A673 (cell line): Measurements from ENCODE around the gene GSAP. TPM values are rescaled to one million over a fixed set of nuclear protein-coding genes. Genes with fewer than 3 reads are reported as not detected.

Experiments used
- BruUV-seq: library from RNA; stranded (reverse); fragments of 400-500 nt; replicated peaks from 2 replicates; lab custom pipeline; 2021; lab: Mats Ljungman, UMichigan
- CTCF ChIA-PET: fragments of 300-600 bp; sonication (Branson Sonifier 250); formaldehyde crosslinking; loops from one replicate; lab custom pipeline; 2022; ENCODE audit warnings: antibody characterized with exemption; lab: Charles Lee
- POLR2A ChIA-PET: fragments of 300-600 bp; sonication (Branson Sonifier 250); formaldehyde crosslinking; loops from one replicate; lab custom pipeline; 2022; ENCODE audit warnings: antibody characterized with exemption; ENCODE audit not compliant: low non-redundant PET; lab: Charles Lee
- DNase-seq: peaks from one replicate; pipeline ENCODE4 v3.0.0-alpha.2; 2015; ENCODE audit warnings: low spot score
- H3K27ac ChIP-seq: fragments of 200-600 bp; sonication (generic); 2 replicates; pipeline ENCODE4 v1.5.1; 2016; ENCODE audit warnings: mixed run types, low read depth, mild to moderate bottlenecking, mixed read lengths, antibody characterized with exemption, low read length; ENCODE audit not compliant: poor library complexity, severe bottlenecking
- H3K27me3 ChIP-seq: fragments of 200-600 bp; sonication (generic); replicated peaks from 2 replicates; pipeline ENCODE4 v1.6.1; 2017; ENCODE audit warnings: mixed run types, low read depth, mild to moderate bottlenecking, mixed read lengths, antibody characterized with exemption, low read length; ENCODE audit not compliant: insufficient read depth, poor library complexity
- H3K36me3 ChIP-seq: fragments of 200-600 bp; sonication (generic); 2 replicates; pipeline ENCODE4 v1.6.1; 2016; ENCODE audit warnings: mixed run types, mild to moderate bottlenecking, mixed read lengths, antibody characterized with exemption, low read length; ENCODE audit not compliant: insufficient read depth, poor library complexity, severe bottlenecking
- H3K4me1 ChIP-seq: fragments of 200-600 bp; sonication (generic); 2 replicates; pipeline ENCODE4 v1.6.1; 2017; ENCODE audit warnings: mixed run types, mild to moderate bottlenecking, mixed read lengths, antibody characterized with exemption, low read length; ENCODE audit not compliant: insufficient read depth, poor library complexity, severe bottlenecking
- H3K4me3 ChIP-seq: fragments of 200-600 bp; sonication (generic); 2 replicates; pipeline ENCODE4 v1.5.1; 2016; ENCODE audit warnings: low read depth, mixed run types, mild to moderate bottlenecking, mixed read lengths, low read length; ENCODE audit not compliant: poor library complexity, severe bottlenecking
- H3K9me3 ChIP-seq: fragments of 200-600 bp; sonication (generic); 2 replicates; pipeline ENCODE4 v1.6.1; 2016; ENCODE audit warnings: mixed run types, low read depth, mild to moderate bottlenecking, mixed read lengths, antibody characterized with exemption, low read length; ENCODE audit not compliant: poor library complexity, severe bottlenecking
- CTCF ChIP-seq: fragments of 300-800, 200-600 bp; sonication (generic); conservative IDR thresholded peaks from 2 replicates; pipeline ENCODE4 v1.5.1; 2017; ENCODE audit warnings: low read depth, mild to moderate bottlenecking, antibody characterized with exemption, low read length, moderate library complexity, mixed read lengths
- EZH2 ChIP-seq: fragments of 200-600 bp; sonication (generic); IDR thresholded peaks from 2 replicates; pipeline ENCODE4 v1.6.1; 2017; ENCODE audit warnings: borderline replicate concordance, low read depth, mild to moderate bottlenecking, mixed read lengths, antibody characterized with exemption, low read length; ENCODE audit not compliant: poor library complexity, severe bottlenecking
- intact Hi-C: fragments of 100-400 bp; cut with micrococcal nuclease; formaldehyde crosslinking; loops from one replicate; pipeline ENCODE4 v1.10.0; 2022; ENCODE audit not compliant: unreplicated experiment
- total RNA-seq: library from RNA; stranded (reverse); gene quantifications from 2 replicates; pipeline ENCODE4 v1.2.3, GENCODE V29; 2021

Gene GSAP
- total RNA-seq, 1 experiment from 2014 or later = 0.15 TPM

GRCh38 chr7:77426052-77426404, 9.9 kb upstream of the GSAP start:
- BruUV-seq = no TSS peak
- Histone ChIP-seq H3K36me3 (no peaks in the 10 kb centered on the region), H3K27ac (no peak overlapping the region), H3K4me1 (no peaks in the 10 kb centered on the region), H3K27me3 (no peaks in the 10 kb centered on the region), H3K9me3 (no peaks in the 10 kb centered on the region), H3K4me3 (no peak overlapping the region)
- intact Hi-C loops = no loop called here
- ChIA-PET POLR2A (no interaction called here), CTCF (no interaction called here)
- no peak for DNase-seq
- TF ChIP-seq EZH2 (no peak), CTCF (no peak)

GRCh38 chr7:77425101-77426051, 9.2 kb upstream of the GSAP start:
- no peaks in the 10 kb centered on the region for H3K27me3 ChIP-seq
- TF ChIP-seq CTCF = no peak
- no TSS peak for BruUV-seq
- H3K9me3 ChIP-seq = no peaks in the 10 kb centered on the region
- no peak overlapping the region for H3K4me3 ChIP-seq
- H3K4me1 ChIP-seq = no peaks in the 10 kb centered on the region
- no peaks in the 10 kb centered on the region for H3K36me3 ChIP-seq
- DNase-seq = no peak
- intact Hi-C loops = no loop called here
- ChIA-PET CTCF (interaction anchor here (0.6 kb wide), 1 partner anchor 18 kb away, joined by 6 read pairs; no protein-coding TSS in a partner anchor), POLR2A (no interaction called here)
- H3K27ac ChIP-seq = no peak overlapping the region

- peaks cover 10% of the 10 kb centered on the region for H3K27me3 ChIP-seq
- no peak overlapping the region for H3K4me3 ChIP-seq
- H3K4me1 ChIP-seq = no peaks in the 10 kb centered on the region
- H3K9me3 ChIP-seq = no peaks in the 10 kb centered on the region
- BruUV-seq = no TSS peak
- no peak for TF ChIP-seq CTCF
- TF ChIP-seq EZH2 = no peak
- CTCF ChIA-PET = no interaction called here
- POLR2A ChIA-PET = no interaction called here
- H3K27ac ChIP-seq = no peak overlapping the region
- intact Hi-C loops = no loop called here
- DNase-seq = no peak
- no peaks in the 10 kb centered on the region for H3K36me3 ChIP-seq
These were observed 6.4 kb upstream of the GSAP start for GRCh38 chr7:77422500-77422899.
